LoVo (cell line): Measurements from ENCODE around the gene RPE65.
A peak's percentile ranks its signal among the peaks of the same experiment; 100 is the strongest.
"Not testable (repeated sequence)": the region's sequence is repeated elsewhere in the genome, so short reads cannot be mapped to it uniquely, and the experiment has no call there.

Source experiments
- DNase-seq: peaks from one replicate; pipeline ENCODE4 v3.0.0-alpha.2; 2016; ENCODE audit warnings: low spot score

RPE65 gene

GRCh38 chr1:68453060-68453670 is 3.4 kb upstream of the RPE65 start:
- no peak for DNase-seq

- no peak for DNase-seq
These were observed 1.4 kb downstream of the RPE65 start for GRCh38 chr1:68448365-68448764.

GRCh38 chr1:68445709-68446108 is 4.0 kb downstream of the RPE65 start:
- no peak for DNase-seq

- peak; percentile 41 for DNase-seq
These were observed 6.8 kb downstream of the RPE65 start for GRCh38 chr1:68442822-68443556.

DNA sequence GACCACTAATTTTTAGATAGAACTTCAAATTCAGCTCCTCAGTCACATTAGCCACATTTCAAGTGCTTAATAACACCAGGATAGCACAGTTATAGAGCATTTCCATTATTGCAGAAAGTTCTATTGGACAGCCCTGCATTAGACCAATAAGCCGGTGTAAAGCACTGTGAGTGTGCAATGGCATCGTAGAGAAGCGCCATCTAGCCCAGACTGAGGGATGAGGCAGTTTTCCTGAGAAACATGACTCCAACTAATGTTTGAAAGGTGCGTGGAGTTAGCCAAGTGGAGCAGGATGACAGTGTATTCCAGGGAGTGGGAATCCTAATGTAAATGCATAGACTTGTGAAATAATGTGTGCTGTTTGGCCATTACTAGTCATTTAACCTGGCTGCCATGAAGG is 7.7 kb downstream of the RPE65 start:
- no peak for DNase-seq

- no peak for DNase-seq
These were observed 11.4 kb downstream of the RPE65 start for GRCh38 chr1:68438310-68438709.

DNA sequence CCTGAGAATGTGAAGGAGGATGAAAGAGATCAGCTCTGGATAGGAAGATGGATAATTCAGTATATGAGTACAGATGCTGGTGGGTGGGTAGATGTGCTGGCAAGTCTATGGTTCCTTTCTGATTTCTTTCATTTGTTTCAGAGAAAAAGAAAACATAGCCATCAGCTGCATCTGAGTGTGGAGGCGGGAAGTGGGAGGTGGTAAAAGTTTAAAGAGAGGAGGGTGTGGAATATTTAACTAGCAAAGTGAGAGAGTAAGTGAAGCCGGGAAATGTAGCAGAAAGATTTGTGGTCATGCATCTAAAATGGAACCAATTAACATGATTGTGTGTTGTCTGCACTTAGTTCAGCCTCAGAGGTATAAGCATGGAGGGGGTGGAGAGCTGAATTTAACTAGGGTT is 16.4 kb downstream of the RPE65 start:
- no peak for DNase-seq

DNA sequence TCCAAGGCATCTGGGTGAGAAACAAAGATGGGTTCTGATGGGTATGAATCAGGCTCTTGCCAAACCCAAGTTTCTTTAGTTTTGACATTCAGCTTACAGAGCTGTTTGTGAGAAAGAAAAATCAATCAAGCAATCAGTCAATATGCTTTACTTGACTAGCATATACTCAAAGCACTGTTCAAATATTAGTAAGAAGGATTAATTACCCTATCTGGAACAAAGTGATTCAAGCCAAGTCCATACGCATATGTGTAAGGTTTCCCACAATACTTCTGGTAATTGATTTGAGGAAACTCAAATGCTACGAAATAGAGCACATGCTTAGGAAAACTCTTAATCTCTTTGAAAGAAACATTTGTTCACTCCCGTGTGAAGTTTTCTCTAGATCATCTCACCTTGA is 18.7 kb downstream of the RPE65 start:
- DNase-seq, result no peak

GRCh38 chr1:68429233-68429808 is 20.4 kb downstream of the RPE65 start:
- no peak for DNase-seq

DNA sequence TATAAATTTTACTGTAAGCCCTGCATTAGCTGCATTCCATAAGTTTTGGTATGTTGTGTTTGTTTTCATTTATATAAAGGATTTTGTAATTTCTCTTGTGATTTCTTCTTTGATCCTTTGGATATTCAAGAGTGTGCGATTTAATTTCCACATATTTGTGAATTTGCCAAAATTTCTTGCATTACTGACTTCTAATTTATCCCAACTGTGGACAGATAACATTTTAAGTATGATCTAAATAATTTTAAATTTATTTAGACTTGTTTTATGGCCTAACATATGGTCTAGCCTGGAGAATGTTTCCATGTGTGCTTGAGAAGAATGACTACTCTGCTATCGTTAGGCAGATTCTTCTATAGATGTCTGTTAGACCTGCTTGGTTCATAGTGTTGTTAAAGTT is 23.2 kb downstream of the RPE65 start:
- no peak for DNase-seq

DNA sequence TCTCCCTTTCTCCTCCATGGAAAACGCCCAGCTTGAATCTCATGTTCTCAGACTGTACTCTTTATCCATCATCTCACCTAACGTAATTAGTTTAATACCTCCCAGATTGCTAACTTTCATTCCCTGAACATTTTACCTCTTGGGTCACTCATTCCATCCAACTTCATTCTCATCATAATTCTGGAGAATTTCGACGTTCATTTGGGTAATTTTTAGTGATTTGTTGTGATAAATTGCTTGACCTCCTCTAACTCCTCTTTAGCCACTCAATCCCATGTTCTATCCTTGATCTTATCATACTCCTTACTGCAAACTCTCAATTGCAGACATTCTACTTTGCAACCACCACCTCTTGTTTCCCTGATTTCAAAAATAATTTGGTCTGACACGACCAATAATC is 28.4 kb downstream of the RPE65 start:
- DNase-seq, result no peak

GRCh38 chr1:68409426-68409825 is 40.3 kb downstream of the RPE65 start:
- DNase-seq, result no peak

GRCh38 chr1:68401506-68401905 is 48.2 kb downstream of the RPE65 start:
- no peak for DNase-seq

- DNase-seq, result not testable (repeated sequence)
These were observed 54.2 kb downstream of the RPE65 start for GRCh38 chr1:68395575-68395974.

DNA sequence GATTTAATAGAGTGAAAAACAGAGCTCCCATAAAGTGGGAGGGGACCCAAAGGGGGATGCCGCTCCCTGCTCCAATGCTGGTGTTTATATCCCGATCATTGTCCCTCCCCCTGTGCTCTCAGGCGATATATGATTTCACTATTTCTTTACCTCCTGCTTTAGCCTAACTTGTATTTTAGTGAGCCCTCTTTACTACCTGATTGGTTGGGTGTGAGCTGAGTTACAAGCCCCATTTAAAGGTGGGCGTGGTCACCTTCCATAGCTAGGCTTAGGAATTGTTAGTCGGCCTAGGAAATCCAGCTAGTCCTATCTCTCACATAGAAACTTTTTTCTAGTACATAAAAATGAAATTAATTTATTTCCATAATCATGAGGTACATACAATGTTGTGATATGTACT is 57.3 kb downstream of the RPE65 start:
- DNase-seq, result not testable (repeated sequence)

DNA sequence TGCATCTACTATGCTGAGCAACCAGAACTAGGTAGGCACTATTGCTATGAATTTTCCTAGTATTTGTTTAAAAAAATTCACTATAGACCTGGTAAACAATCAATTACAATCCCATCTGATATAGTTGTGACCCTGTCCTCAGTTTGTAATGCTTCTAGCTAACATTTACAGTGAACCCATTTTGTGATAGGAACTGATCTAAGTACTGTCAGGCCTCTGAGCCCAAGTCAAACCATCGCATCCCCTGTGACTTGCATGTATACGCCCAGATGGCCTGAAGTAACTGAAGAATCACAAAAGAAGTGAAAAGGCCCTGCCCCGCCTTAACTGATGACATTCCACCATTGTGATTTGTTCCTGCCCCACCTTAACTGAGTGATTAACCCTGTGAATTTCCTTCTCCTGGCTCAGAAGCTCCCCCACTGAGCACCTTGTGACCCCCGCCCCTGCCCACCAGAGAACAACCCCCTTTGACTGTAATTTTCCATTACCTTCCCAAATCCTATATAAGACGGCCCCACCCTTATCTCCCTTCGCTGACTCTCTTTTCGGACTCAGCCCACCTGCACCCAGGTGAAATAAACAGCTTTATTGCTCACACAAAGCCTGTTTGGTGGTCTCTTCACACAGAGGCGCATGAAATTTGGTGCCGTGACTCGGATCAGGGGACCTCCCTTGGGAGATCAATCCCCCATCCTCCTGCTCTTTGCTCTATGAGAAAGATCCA is 63.8 kb downstream of the RPE65 start:
- DNase-seq, result peak; percentile 42

DNA sequence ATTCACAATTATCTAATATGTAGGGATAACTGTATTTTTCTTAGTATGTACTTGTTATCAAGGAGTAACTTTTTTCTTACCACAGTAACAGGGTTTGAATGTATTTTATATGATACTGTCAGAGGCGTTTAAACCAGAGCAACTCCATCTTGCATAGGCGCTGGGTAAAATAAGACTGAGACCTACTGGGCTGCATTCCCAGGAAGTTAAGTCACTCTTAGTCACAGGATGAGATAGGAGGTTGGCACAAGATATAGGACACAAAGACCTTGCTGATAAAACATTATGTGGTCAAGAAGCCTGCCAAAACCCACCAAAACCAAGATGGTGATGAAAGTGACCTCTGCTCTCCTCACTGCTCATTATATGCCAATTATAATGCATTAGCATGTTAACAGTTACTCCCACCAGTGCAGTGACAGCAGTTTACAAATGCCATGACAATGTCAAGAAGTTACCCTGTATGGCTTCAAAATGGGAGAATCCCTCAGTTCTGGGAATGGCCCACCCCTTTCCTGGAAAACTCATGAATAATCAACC is 64.8 kb downstream of the RPE65 start:
- DNase-seq, result peak; percentile 78

GRCh38 chr1:68384321-68384813 is 65.4 kb downstream of the RPE65 start:
- DNase-seq, result peak; percentile 91

DNA sequence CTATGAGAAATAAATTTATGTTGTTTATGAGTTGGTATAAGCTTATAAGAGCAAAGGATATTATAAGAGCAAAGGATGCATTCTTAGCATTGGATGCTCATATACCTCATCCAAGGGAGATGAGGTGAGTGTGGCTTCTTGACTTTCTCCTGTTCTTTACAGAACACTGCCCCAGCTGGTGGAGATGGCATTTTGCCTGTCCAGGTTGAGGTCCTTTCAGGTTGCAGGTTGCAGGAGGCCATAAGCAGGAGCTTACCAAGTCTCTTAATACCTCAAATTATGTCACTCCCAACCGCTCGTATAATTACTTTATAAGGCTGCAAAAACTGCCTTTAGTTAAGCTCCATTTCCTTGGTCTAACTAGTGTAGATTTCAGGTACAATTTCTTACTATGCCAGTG is 66.7 kb downstream of the RPE65 start:
- peak; percentile 23 for DNase-seq

- DNase-seq, result peak; percentile 38
These were observed 70.7 kb downstream of the RPE65 start for GRCh38 chr1:68379085-68379478.
